A204.1 (cell line): ENCODE data around the gene WDR5.

ENCODE experiments used
- FAIRE-seq: peaks from 2 replicates; lab custom pipeline; 2012; peaks lifted over from hg19 to GRCh38; lab: Jason Lieb, UNC

WDR5 gene

GRCh38 chr9:134159566-134160245 is 23.8 kb downstream of the WDR5 start:
- no peak for FAIRE-seq

GRCh38 chr9:134161647-134162046 is 25.8 kb downstream of the WDR5 start:
- no peak for FAIRE-seq

GRCh38 chr9:134162212-134162775 is 26.4 kb downstream of the WDR5 start:
- FAIRE-seq, result no peak

GRCh38 chr9:134162926-134163370 is 27.1 kb downstream of the WDR5 start:
- no peak for FAIRE-seq

GRCh38 chr9:134163371-134164196 is 27.7 kb downstream of the WDR5 start:
- FAIRE-seq, result no peak

GRCh38 chr9:134164879-134165278 is 29.0 kb downstream of the WDR5 start:
- no peak for FAIRE-seq

GRCh38 chr9:134165357-134166315 is 29.8 kb downstream of the WDR5 start:
- FAIRE-seq, result no peak

GRCh38 chr9:134166374-134166773 is 30.5 kb downstream of the WDR5 start:
- FAIRE-seq, result no peak

GRCh38 chr9:134167530-134167931 is 31.6 kb downstream of the WDR5 start:
- no peak for FAIRE-seq

GRCh38 chr9:134168757-134169550 is 33.1 kb downstream of the WDR5 start:
- FAIRE-seq, result no peak

GRCh38 chr9:134169724-134170401 is 34.0 kb downstream of the WDR5 start:
- no peak for FAIRE-seq

- FAIRE-seq, result no peak
Measured at GRCh38 chr9:134170532-134171315, 34.8 kb downstream of the WDR5 start.

- FAIRE-seq, result no peak
Measured at GRCh38 chr9:134171316-134172197, 35.7 kb downstream of the WDR5 start.

GRCh38 chr9:134172198-134173126 is 36.6 kb downstream of the WDR5 start:
- no peak for FAIRE-seq

- FAIRE-seq, result no peak
Measured at GRCh38 chr9:134173127-134174072, 37.5 kb downstream of the WDR5 start.

GRCh38 chr9:134174073-134174449 is 38.2 kb downstream of the WDR5 start:
- FAIRE-seq, result no peak
